ENCODE results near the gene INCA1.

DNA sequence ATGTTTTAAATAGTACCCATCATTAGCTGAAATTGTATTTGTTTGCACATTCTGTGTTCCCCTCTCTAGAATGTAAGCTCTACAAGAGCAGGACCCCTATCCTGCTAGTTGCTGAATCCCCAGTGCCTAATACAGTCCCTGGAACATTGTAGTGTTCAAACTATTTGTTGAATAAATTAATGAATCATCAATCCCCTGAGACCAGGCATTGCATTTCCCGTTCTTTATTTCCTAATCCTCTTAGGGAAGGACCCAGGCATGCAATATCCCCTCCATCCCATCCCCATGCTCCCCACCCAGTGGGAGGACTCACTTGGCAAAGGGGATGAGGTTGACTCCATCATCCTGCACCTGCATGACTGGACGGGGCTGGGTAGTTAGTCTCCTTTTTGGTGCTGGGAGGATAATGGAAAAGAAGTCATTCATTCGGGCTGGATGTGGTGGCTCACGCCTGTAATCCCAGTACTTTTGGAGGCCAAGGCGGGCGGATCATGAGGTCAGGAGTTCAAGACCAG, 3.2 kb downstream of the INCA1 start:
- TF ChIP-seq, protein P1, sequence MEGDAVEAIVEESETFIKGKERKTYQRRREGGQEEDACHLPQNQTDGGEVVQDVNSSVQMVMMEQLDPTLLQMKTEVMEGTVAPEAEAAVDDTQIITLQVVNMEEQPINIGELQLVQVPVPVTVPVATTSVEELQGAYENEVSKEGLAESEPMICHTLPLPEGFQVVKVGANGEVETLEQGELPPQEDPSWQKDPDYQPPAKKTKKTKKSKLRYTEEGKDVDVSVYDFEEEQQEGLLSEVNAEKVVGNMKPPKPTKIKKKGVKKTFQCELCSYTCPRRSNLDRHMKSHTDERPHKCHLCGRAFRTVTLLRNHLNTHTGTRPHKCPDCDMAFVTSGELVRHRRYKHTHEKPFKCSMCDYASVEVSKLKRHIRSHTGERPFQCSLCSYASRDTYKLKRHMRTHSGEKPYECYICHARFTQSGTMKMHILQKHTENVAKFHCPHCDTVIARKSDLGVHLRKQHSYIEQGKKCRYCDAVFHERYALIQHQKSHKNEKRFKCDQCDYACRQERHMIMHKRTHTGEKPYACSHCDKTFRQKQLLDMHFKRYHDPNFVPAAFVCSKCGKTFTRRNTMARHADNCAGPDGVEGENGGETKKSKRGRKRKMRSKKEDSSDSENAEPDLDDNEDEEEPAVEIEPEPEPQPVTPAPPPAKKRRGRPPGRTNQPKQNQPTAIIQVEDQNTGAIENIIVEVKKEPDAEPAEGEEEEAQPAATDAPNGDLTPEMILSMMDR (IDR thresholded peaks at IDR 0.05) = no peak
- no peak for TF ChIP-seq POLR2A (IDR thresholded peaks at IDR 0.05)
